Neural cell (in vitro differentiated cells): ENCODE results near the gene CCL28. TPM values are rescaled to one million over a fixed set of nuclear protein-coding genes. Genes with fewer than 3 reads are reported as not detected.

Experiments
- H2AFZ ChIP-seq: fragments of 200-600, 300-800 bp; sonication (generic), shearing (Covaris generic); 2 replicates; pipeline ENCODE4 v1.6.0; 2014; ENCODE audit warnings: low read depth, mild to moderate bottlenecking, antibody characterized with exemption, low read length, moderate library complexity
- H3F3A ChIP-seq: fragments of 200-600 bp; shearing (Covaris generic); 2 replicates; pipeline ENCODE4 v1.6.1; 2016; ENCODE audit warnings: mild to moderate bottlenecking, moderate library complexity, mixed read lengths, antibody characterized with exemption, low read length; ENCODE audit not compliant: insufficient read depth, poor library complexity, severe bottlenecking
- H3K27ac ChIP-seq: fragments of 200-600, 300-800 bp; sonication (generic), shearing (Covaris generic); 2 replicates; pipeline ENCODE4 v1.5.1; 2014; ENCODE audit warnings: mild to moderate bottlenecking, low read length, moderate library complexity
- H3K27me3 ChIP-seq: fragments of 300-800, 200-600 bp; sonication (generic), shearing (Covaris generic); 2 replicates; pipeline ENCODE4 v1.6.0; 2014; ENCODE audit warnings: mild to moderate bottlenecking, low read depth, low read length, moderate library complexity; ENCODE audit not compliant: insufficient read depth
- H3K36me3 ChIP-seq: fragments of 300-800, 200-600 bp; sonication (generic), shearing (Covaris generic); 2 replicates; pipeline ENCODE4 v1.5.1; 2014; ENCODE audit warnings: mild to moderate bottlenecking, antibody characterized with exemption, low read length, moderate library complexity; ENCODE audit not compliant: insufficient read depth
- H3K4me2 ChIP-seq: fragments of 300-800, 200-600 bp; sonication (generic), shearing (Covaris generic); 2 replicates; pipeline ENCODE4 v1.6.0; 2014; ENCODE audit warnings: mild to moderate bottlenecking, low read length
- H3K4me3 ChIP-seq: fragments of 300-800, 200-600 bp; sonication (generic), shearing (Covaris generic); 2 replicates; pipeline ENCODE4 v1.5.1; 2014; ENCODE audit warnings: mild to moderate bottlenecking, low read length, moderate library complexity
- H3K79me2 ChIP-seq: fragments of 200-600 bp; shearing (Covaris generic); replicated peaks from 2 replicates; pipeline ENCODE4 v1.6.0; 2014; ENCODE audit warnings: mild to moderate bottlenecking, low read length, moderate library complexity; ENCODE audit not compliant: insufficient read depth
- H3K9ac ChIP-seq: fragments of 300-800, 200-600 bp; sonication (generic), shearing (Covaris generic); 2 replicates; pipeline ENCODE4 v1.6.1; 2016; ENCODE audit warnings: mild to moderate bottlenecking, low read length, mixed read lengths
- H3K9me2 ChIP-seq: fragments of 200-600 bp; shearing (Covaris generic); 2 replicates; pipeline ENCODE4 v1.6.1; 2016; ENCODE audit warnings: mild to moderate bottlenecking, low read length, mixed read lengths; ENCODE audit not compliant: insufficient read depth
- H3K9me3 ChIP-seq: fragments of 200-600, 300-800 bp; sonication (generic), shearing (Covaris generic); 2 replicates; pipeline ENCODE4 v1.6.1; 2016; ENCODE audit warnings: mild to moderate bottlenecking, mixed run types, low read length, moderate library complexity, mixed read lengths
- H4K20me1 ChIP-seq: fragments of 200-600 bp; shearing (Covaris generic); 2 replicates; pipeline ENCODE4 v1.6.1; 2016; ENCODE audit warnings: mild to moderate bottlenecking, mixed run types; ENCODE audit not compliant: insufficient read depth
- CTCF ChIP-seq: fragments of 450-650 bp; IDR thresholded peaks from 2 replicates; pipeline ENCODE4 v1.5.1; 2014; ENCODE audit warnings: antibody characterized with exemption, mild to moderate bottlenecking, moderate library complexity; ENCODE audit not compliant: poor library complexity, severe bottlenecking
- EP300 ChIP-seq: fragments of 450-650 bp; conservative IDR thresholded peaks from 2 replicates; pipeline ENCODE4 v1.6.1; 2014; ENCODE audit warnings: antibody characterized with exemption, mild to moderate bottlenecking, moderate library complexity; ENCODE audit not compliant: poor library complexity, severe bottlenecking
- EZH2 ChIP-seq: fragments of 200-600, 300-800 bp; shearing (Covaris generic), sonication (generic); IDR thresholded peaks from 2 replicates; pipeline ENCODE4 v1.6.1; 2014; ENCODE audit warnings: antibody characterized with exemption, low read length, borderline replicate concordance, mild to moderate bottlenecking; ENCODE audit not compliant: insufficient read depth, poor library complexity, severe bottlenecking
- MXI1 ChIP-seq: fragments of 450-650 bp; conservative IDR thresholded peaks from 2 replicates; pipeline ENCODE4 v1.6.1; 2014; ENCODE audit warnings: antibody characterized with exemption, mild to moderate bottlenecking; ENCODE audit not compliant: poor library complexity, severe bottlenecking
- POLR2AphosphoS5 ChIP-seq: IDR thresholded peaks from 2 replicates; pipeline ENCODE4 v1.6.1; 2012
- RAD21 ChIP-seq: fragments of 450-650 bp; conservative IDR thresholded peaks from 2 replicates; pipeline ENCODE4 v1.6.1; 2014; ENCODE audit warnings: antibody characterized with exemption, mild to moderate bottlenecking, moderate library complexity
- REST ChIP-seq: IDR thresholded peaks from 2 replicates; pipeline ENCODE4 v1.6.1; 2012; ENCODE audit warnings: borderline replicate concordance
- SMC3 ChIP-seq: fragments of 450-650 bp; conservative IDR thresholded peaks from 2 replicates; pipeline ENCODE4 v1.6.1; 2014; ENCODE audit warnings: antibody characterized with exemption, mild to moderate bottlenecking, moderate library complexity; ENCODE audit not compliant: poor library complexity
- TAF1 ChIP-seq: IDR thresholded peaks from 2 replicates; pipeline ENCODE4 v1.6.1; 2012; ENCODE audit warnings: low read depth
- polyA plus RNA-seq: library from polyadenylated mRNA; depleted of rRNA; stranded (reverse); fragments of >200 nt; gene quantifications from 2 replicates; pipeline ENCODE4 v1.2.3, GENCODE V29; 2014

The CCL28 gene
- polyA plus RNA-seq, 1 donor from 2014 or later = not detected

GRCh38 chr5:43386960-43387362 is 25.2 kb downstream of the CCL28 start:
- H3K79me2 ChIP-seq = no peaks in the 10 kb centered on the region

GRCh38 chr5:43376496-43377140 is 35.6 kb downstream of the CCL28 start:
- Histone ChIP-seq H3K27ac (no peak overlapping the region), H3K4me3 (no peak overlapping the region), H4K20me1 (no peaks in the 10 kb centered on the region), H3K4me2 (no peak overlapping the region), H3K9ac (no peak overlapping the region), H3K79me2 (no peaks in the 10 kb centered on the region), H3K9me3 (no peaks in the 10 kb centered on the region), H3F3A (no peaks in the 10 kb centered on the region), H3K9me2 (no peaks in the 10 kb centered on the region), H2AFZ (no peak overlapping the region), H3K36me3 (no peaks in the 10 kb centered on the region), H3K27me3 (no peaks in the 10 kb centered on the region)
- TF ChIP-seq REST (no peak), MXI1 (no peak), EP300 (no peak), POLR2AphosphoS5 (no peak), RAD21 (no peak), CTCF (no peak)

More at GRCh38 chr5:43386960-43387362, 25.2 kb downstream of the CCL28 start:
- Histone ChIP-seq H3K4me3 (no peak overlapping the region), H4K20me1 (no peaks in the 10 kb centered on the region), H3K36me3 (no peaks in the 10 kb centered on the region), H3K9me2 (no peaks in the 10 kb centered on the region), H3K9me3 (no peaks in the 10 kb centered on the region), H3K4me2 (no peak overlapping the region), H2AFZ (no peak overlapping the region), H3F3A (no peaks in the 10 kb centered on the region), H3K27ac (no peak overlapping the region), H3K9ac (no peak overlapping the region), H3K27me3 (no peaks in the 10 kb centered on the region)
- TF ChIP-seq MXI1 (no peak), TAF1 (no peak), CTCF (no peak), SMC3 (no peak), EZH2 (no peak), EP300 (no peak), RAD21 (no peak), POLR2AphosphoS5 (no peak), REST (no peak)
